HG03103 (cell line): ENCODE results near the gene CTSZ.

Experiments used
- ATAC-seq: cut with Tn5 transposase; IDR thresholded peaks from one replicate; pipeline ENCODE4 v1.9.1; 2021; ENCODE audit warnings: low read depth; ENCODE audit not compliant: unreplicated experiment

The CTSZ gene

DNA sequence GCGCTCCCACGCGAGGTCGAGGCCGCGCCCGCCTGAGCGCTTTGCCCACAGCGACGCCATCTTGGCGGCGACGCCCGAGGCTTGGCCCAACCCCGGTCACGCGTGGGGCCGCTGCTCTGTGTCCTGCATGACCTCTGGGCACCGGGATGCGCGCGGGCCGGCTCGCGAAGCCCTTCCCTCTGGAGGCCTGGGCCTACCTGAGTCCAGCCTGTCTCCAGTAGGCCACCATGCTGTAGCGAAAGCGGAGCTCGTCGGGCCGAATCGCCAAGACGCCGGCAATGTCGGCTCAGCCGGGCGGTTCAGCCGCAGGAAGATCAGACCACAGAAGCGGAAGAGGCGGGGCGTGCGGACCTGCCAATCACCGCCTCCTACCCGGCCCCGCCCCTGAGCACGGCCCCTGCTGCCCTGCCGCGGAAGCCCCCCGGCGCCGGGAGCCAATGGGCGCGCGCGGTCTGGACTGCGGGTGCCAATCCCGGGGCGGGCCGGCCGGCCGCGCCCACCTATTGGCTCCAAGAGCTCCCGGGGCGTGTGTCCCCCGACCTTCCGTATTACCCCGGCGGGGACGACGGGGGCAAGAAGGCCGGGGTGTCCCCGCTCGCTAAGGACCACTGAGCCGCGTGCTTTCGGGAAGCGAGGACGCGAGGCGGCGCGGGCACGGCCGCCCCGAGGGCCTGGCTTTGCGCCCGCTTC lies 25.1 kb upstream of the CTSZ start, which contains the start of gene ATP5F1E:
Gene ATP5F1E (minus strand): TSS at position 313 of the 690 bp plus-strand sequence. CDS start 84 bp downstream, at position 229.
- ATAC-seq: peak; percentile 90

DNA sequence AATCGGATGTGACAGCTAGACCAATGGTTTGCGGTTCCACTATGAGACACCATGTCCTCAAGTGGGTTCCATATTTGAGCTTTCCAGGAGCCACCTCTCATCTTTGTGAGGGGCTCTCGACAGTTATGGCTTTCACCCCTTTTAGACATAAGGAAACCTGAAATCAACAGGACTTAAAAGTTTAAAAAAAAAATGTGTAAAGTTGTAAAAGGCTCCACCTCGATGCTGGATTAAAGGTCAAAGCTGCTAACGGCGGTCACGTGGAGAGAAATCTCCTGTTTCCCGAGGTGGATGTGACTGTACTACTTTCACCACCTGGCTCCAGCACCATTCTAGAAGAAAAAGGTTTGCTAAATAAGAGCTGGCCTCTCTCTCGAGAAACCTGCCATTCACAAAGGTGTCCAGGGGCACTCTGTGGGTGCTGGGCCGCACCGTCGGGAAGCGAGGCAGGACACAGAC lies 24.5 kb upstream of the CTSZ start:
- no peak for ATAC-seq

DNA sequence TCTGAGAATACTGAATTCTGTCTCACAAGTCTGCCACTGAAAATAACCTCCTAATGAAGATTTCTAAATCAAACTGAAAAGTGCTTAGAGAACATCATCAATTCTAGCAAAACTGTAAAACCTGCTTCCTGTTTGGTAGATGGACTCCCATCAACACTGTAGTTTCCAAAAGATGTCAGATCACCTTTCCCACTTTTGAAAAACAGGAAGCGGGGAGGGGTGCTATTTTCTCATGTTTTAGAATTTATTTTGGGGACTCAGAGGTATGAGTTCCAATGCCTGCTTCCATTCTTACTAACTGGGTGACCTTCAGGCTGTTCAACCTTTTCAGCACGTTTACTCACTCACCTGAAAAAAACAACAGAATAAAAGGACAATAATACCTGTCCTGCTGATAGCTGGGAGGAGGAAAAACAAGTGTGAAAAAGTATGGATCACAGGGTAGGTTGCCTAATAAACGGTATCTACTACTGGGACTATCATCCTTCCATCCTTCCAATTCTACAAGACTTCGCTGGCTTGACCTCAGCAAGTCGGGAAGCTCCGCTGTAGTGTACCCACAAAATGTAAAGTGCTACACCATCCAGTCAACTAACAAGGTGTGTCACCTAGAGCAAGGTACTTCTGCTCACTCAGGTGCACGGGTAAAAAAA lies 24.0 kb upstream of the CTSZ start:
- ATAC-seq: no peak

DNA sequence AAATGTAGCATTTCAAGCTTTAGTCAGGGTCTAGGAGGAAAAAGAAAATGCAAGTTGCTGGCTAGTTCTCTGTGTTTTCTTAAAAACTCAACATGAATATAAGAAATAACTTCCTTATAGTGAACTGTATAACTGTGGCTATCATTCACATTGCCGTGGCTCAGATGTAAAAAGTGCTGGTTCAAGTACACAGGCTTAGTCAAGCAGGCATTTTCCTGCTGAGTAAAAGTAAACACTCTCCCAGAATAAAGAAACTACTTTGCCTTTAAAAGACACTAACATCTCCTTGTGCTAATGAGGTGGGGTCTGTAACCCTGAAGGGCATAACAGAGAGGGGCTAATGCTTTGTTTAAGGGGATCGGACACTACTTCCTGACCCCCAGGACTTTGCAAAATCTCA lies 21.8 kb upstream of the CTSZ start:
- no peak for ATAC-seq

DNA sequence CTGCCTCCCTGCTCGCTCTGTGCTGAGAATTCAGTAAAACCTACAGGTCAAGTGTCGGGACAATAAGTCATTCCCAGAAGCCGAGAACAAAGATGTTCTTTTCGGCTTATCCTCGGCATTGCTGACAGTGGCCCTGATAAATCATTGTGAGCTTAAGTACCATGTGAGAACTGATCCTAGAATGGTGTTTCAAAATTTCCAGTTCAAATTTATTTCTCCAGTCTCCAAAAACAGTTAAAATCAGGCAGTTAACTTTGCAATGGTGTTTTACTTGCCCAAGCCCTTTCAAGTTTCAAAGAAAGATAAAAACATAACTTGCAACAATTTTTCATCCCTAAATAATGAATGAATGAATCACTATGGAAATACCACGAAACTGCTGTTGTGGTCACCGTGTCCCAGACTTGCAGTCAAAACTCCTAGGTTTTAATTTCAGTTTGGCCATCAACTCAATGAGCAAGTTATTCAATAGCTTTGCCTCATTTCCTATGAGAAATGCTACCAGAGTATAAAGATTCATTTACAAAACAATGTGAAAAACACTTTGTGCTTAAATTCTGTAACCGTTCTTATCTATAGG lies 20.8 kb upstream of the CTSZ start:
- no peak for ATAC-seq

DNA sequence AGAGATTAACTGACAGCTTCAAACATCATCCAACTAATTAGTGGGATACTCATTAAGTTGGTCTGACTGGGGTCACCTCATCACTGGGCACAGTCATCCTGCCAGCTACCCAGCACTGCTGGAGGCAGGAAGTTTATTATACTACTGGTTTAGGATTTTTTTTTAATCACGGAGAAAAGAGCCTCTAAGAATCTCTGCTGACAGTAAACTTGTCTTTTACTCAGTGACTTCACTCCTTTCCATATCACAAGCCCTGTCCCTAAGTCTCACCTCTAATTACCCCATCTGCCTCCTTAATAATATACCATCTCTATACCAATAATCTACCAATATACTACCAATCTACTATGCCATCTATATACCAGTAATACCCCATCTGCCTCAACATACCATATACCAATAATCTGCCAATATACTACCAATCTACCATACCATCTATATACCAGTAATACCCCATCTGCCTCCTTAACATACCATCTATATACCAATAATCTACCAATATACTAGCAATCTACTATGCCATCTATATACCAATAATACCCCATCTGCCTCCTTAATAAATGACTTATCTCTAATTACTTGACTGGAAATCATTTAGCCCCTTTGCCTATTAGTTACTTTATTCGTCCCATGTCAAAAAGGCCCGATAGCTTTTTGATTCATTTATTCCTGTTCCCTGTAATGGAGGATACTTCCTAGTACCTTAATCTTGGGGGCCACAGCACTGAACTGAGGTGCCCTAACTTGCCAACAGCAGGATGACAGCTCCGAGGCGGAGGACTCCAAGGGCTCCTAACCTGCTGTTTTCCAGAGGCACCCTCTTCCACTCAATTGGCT lies 20.1 kb upstream of the CTSZ start:
- no peak for ATAC-seq

DNA sequence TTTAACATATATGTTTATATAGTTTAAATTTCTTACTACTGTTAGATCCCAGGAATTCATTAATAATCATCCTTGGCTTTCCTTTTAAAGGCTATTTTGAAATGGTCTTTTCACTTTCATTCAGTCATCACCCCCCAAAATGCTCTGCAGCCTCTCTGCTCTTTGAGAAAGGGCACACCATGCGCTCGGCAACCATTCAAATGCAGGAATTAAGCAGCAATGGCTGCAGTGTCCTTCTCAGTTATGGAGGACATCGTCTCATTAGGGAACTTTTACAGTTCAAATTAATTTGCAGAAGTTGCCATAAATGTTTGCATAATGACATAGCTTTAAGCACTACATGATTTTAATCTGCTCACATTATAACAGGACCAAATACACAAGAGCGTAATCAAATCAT lies 18.5 kb upstream of the CTSZ start:
- ATAC-seq: no peak

DNA sequence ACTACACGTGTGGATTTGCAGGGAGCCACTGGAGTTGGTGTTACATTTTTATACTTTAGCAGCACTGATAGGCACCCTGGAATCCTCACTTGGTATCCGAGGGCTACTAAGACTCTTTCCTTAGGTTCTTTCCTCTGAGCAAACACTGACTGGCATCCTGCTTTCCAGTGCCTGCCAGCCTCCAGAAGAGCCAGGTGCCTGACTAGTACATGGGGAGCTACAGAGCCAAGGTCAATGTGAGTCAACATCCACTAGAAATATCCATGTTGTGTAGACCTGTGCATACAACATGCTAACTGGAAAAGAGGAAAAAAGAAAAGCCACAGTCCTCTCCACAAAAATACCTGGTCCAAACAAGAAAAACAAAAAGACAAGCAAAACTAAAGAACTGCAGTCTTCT lies 18.0 kb upstream of the CTSZ start:
- no peak for ATAC-seq

DNA sequence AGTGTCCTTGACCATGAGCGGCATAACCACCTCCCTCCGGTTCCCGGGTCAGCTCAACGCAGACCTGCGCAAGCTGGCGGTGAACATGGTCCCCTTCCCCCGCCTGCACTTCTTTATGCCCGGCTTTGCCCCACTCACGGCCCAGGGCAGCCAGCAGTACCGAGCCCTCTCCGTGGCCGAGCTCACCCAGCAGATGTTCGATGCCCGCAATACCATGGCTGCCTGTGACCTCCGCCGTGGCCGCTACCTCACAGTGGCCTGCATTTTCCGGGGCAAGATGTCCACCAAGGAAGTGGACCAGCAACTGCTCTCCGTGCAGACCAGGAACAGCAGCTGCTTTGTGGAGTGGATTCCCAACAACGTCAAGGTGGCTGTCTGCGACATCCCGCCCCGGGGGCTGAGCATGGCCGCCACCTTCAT lies 17.1 kb upstream of the CTSZ start:
- ATAC-seq: no peak

DNA sequence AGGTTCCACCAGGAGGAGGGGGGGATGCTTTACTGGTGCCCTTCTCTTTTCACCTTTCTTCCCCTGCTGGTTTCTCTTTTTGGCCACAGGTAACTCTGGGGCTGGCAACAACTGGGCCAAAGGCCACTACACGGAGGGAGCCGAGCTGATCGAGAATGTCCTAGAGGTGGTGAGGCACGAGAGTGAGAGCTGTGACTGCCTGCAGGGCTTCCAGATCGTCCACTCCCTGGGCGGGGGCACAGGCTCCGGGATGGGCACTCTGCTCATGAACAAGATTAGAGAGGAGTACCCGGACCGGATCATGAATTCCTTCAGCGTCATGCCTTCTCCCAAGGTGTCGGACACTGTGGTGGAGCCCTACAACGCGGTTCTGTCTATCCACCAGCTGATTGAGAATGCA lies 16.6 kb upstream of the CTSZ start:
- no peak for ATAC-seq

DNA sequence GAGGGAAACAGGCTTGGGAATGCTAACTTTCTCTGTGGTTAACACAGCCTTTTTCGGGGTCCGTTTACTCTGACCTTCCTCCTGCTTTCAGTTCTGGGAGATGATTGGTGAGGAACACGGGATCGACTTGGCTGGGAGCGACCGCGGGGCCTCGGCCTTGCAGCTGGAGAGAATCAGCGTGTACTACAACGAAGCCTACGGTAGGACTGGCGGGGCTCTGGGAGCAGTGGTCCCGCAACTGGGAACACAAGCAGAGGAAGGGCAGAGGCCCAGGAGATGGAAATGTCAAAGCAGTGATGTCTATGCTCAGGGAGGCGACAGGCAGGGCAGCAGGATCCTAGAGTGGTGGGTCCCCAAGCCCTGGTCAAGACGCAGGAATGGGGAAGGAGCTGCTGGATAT lies 15.7 kb upstream of the CTSZ start:
- ATAC-seq: no peak

DNA sequence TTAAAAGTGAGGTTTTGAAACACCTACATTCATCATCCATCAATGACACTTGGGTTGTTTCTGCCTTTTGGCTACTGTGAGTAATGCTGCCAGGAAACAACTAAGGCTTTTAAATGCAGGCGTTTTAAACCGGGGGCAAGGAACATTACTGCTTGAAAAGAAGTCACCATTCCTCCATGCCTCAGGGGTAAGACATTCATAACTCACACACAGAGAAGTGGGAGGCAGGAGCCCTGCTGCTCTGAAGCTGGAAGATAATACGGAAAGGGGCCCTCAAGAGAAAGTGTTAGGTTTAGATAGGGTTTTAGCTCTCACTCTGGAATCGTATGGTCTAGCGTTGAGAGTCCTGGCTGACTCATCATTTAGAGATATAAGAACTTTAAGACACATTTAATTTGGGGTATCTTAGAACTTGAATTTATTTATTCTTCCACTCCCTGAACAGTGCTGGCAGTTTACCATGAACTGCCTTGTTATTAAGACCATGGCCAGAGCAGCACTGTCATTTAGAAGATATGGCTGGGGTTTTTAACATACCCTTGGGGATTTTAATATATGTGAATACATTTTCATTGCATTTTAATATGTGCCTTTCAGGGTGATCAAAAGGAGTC lies 14.0 kb upstream of the CTSZ start:
- ATAC-seq: no peak

DNA sequence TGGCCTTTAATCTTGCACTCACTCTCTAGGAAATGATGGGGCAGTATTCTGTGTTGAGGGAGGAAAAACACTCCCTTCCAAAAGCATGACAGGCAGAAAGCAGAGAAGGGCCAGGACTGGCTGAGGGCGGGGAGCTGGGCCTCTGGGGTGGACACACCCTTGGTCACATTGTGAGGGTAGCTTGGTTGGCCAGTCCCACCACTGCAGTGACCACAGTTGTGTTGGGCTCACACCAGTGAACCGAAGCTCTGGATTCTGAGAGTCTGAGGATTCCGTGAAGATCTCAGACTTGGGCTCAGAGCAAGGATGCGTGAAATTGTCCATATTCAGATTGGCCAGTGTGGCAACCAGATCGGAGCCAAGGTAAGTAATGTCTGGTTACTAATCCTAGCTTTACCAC lies 12.2 kb upstream of the CTSZ start, which contains the start of gene TUBB1:
Gene TUBB1 (plus strand): TSS at position 213 of the 400 bp plus-strand sequence. CDS start 94 bp downstream, at position 307.
- no peak for ATAC-seq

DNA sequence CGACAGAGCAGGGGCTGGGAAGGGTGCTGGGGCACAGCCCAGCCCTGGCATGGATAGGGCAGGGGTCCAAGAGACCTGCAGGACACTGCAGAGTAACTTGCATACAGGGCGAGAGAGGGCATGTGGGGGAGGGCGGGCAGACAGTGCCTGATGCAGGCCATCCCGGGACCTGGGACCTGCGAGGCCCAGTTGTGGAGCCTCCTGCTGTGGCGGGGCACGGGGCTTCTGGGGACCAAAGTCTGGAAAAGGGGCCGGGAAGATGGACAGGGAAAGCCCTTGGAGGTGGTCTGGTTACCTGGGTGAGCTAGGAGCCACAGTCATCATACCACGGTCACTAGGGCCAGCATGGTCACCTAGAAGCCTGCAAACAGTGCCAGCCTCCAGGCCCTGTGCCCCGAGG lies 11.8 kb upstream of the CTSZ start:
- ATAC-seq: no peak

DNA sequence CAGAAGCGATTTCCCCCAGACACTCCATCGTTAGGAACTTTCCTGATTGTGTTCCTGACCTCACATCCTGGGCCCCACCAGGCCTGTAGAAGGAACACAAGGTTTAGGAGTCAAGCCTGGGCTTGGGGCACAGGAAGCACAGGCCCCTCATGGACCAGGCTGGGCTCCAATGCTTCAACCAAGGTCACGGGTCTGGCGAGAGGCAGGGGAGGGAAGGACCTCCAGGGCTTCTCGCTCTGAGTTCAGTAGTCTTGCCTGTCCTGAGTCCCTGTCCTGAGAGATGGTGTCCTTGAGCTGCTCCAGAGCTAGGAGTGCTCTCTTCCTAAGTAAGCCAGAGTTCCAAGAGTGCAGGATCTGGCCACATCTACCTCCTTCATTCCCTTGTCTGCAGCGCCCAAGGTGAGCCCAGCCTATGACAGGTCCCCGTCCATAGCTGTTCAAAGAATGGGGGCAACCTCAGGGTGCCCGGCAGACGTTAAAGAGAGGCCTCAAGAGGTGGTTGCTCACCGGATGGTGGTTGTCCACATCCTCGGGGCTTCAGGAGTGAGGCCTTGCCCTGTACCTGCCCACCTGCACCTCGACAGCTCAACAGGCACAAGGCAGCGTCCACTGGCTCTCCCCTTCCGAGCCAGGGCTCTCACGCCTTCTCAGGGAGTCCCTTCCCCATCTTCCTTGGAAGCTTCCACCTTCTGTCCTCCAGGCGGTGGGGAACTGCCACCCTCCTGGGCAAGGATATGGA lies 10.6 kb upstream of the CTSZ start:
- ATAC-seq: no peak

DNA sequence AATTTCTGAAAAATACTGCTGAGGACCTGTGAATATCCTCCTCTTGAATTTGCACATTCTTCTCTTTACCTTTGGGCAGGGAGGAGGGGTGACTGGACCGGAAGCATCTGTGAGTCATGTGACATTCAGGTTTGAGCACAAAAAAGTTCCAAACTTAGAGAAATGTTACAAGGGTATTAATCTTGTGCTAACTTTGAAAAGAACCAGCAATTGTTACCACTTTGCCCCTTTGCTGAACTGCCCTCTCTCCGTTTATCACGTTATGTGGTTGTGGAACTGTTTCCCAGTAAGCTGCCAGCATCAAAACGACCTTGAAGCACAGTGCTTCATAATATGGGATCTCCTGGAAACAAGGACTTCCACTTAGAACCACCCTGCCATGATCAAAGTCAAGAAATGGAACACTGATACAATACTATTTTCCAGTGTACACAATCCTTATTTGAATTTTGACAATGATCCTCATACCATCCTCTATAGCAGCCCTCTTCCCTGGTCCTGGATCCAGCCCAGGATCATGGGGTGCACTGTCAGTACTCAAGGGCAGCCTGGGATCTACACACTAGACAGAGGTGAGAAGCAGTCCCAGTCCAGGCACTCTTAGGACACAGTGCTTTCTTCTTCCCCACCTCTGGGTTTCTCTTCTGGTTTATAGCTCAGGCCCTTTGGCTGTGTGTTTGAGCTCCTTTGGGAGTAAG lies 9.9 kb upstream of the CTSZ start:
- ATAC-seq: no peak

DNA sequence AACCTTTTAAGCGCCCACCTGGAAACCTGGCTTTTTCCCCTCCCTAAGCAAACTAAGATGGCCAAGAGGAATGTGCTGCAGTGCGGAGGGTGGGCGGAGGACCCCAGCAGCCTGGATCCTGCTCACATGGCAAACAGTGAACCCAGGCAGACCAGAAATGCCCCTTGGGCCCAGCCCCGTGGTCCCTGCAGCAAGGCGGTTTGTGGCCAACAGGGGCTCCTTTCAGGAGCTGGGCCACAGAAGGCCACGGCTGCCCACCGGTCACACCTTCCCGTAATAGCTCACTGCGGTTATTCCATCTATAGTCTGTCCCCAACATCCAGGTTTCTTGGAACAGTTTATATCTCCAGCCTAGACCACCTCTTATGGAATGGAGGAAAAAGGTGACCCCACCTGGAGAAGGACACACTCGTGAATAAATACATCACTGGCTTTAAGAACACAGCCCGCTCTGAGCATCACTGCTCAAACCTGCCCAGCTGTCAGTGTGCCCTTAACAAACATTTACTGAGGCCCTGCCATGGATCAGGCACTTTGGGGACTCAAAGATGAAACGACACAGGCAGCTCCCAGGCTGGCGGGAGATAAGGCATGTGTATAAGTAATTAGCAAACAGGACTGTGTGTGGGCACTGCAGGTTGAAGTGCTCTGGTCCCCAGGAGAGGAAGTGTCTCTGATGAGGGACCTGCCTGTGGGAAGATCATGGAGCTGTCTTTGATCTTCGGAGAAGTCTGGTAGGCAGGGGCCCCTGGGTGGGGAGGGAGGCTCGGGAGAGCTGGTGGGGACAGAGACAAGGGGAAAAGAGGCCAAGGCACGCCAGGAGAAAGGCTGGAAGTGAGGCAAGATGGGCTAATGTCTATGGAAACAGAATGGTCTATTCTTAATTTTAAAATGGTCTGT lies 9.0 kb upstream of the CTSZ start:
- no peak for ATAC-seq

DNA sequence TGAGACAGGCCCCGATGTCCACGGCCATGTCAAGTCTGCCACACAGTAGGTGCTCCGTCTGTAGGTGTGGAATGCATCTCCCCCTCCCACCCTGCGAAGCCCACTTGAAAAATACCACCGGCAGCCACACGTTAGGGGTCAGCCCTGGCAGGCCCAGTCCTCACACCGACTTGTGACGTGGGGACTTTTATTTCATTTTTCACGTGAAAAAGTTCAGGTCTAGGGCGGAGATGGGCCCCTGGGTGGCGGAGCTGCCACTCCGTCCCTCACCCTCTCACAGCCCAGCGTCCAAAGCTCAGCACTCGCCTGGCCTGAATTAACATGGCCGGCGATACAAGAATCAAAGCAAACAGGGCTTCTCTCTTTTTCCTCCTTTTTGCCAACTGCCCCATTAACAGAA lies 8.4 kb upstream of the CTSZ start:
- ATAC-seq: no peak
